GM19239 (cell line): ENCODE results near the gene GLIS1.

ENCODE experiments used
- DNase-seq: peaks from one replicate; pipeline ENCODE4 v3.0.0; 2011; ENCODE audit warnings: low spot score; ENCODE audit not compliant: insufficient read length
- FAIRE-seq: peaks from 2 replicates; lab custom pipeline; 2011; peaks lifted over from hg19 to GRCh38; lab: Jason Lieb, UNC

The GLIS1 gene

DNA sequence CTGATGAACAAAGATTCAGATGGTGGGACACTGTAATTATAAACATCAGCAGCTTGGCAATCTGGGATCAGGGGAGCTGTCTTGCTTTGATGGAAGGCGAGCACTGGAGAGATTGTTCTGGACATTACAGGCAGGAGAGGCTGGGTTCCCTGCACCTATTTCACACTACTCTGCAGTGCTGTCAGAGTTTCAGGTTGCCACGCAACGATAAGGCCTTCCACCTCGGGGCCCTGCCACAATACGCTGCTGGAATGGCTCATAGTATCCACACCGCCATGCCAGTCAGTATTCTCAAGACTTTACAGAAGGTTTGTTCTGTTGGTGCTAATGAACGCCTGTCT is 96.8 kb downstream of the GLIS1 start:
- no peak for DNase-seq
- no peak for FAIRE-seq

DNA sequence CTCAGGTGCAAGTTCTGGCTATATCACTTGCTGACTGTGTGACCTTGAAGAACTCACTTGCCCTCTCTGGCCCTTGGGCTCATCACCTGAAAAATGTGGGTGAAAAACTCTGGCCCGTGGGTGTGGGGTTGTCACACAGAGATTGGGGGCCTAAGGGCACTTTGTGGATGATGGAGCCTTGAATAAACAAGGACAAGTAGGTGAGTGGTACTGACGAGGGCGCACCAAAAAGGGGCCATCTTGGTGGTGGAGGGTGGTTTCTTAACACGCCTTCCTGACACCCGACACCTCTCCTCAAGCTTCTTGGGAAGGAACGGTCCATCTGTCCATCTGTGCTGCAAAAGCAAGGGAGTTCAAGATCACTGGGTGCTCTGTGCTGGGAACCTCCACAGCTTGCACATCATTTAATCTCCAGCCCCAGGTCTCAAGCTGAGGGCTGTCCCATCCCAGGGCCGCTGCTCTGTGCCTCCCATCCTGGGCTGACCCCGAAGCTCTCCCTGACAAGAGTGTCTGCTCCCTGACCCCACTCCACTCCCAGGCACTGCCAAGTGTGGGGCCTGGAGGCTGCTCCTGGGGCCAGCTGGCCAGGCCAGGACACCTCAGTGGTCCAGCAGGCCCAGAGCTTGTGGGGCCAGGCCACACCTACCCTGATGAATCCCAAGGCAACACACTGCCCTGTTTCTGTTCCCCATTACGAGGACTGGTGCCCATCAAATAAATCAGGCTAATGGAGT is 97.3 kb downstream of the GLIS1 start:
- no peak for DNase-seq
- no peak for FAIRE-seq

DNA sequence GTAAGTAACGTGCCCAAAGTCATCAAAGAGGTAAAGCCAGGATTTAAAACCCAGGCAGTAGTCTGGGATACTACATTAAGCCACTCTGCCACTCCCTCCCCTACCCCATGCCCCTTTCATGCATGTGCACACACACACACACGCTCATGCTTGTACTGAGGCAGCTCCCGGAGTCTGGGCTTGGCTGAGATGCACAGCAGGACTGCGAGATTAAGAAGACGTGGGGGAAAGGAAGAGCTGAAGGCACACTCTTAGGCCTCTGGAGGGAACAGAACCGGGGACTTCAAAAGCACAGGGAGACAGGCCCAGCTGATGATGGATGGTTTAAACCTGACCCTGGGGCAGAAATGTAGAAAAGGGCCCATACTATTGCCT is 98.3 kb downstream of the GLIS1 start:
- FAIRE-seq (no peak), DNase-seq (no peak)

DNA sequence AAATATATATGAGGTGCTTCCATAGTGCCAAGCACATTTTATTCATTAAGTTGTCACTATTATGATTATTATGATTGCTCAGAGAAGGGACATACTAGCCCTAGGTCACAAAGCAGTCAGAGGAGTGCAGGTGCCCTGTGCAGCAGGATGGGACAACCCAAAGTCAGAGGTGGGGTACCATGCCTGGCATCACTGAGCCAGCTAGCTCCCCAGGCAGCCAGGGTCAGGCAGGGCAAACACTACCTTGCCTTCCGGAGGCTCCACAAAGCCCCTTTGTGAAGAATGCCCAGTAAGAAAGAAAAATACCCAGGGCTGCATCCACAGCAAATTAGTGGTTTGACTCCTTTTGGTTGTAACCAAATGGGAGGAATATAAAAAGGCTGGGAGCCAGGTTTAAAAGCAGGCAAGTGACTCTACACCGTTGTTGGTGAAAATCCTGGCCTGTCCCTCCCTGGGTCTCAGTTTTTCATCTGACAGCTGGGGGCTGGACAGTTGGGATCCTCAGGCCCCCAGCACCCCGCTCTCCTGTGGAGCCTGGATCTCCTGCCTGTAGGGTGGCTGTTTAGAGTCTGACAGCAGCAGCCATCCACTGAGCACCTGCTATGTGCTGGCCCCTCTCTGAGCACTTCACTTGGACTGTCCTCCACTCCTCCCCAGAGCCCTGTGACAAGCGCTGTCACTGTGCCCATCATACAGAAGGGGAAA is 98.8 kb downstream of the GLIS1 start:
- DNase-seq (no peak), FAIRE-seq (no peak)

DNA sequence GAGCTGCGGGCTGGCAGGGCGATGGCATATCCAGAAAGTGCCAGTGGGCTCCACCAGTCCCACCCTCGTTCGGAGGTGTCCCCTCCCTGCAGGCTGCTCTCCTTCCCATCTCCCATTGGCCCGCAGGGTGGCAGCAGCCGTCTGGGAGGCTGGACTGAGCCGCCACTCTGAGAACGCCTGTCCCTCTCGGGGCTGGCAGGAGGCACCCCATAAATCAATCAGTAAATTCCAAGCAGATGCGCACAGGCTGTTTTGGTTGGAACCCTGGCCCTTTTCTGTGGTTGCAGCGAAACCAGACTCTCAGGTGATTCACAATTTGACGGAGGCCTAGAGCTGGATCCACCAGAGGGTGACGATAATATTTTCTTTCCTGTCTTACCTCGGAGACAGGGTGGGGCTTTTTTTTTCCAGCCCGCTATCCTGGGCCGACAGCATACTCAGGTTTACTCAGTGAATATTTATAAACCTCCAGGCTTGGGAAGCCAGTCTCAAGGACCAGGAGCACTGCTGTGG is 99.7 kb downstream of the GLIS1 start:
- FAIRE-seq (no peak), DNase-seq (no peak)

DNA sequence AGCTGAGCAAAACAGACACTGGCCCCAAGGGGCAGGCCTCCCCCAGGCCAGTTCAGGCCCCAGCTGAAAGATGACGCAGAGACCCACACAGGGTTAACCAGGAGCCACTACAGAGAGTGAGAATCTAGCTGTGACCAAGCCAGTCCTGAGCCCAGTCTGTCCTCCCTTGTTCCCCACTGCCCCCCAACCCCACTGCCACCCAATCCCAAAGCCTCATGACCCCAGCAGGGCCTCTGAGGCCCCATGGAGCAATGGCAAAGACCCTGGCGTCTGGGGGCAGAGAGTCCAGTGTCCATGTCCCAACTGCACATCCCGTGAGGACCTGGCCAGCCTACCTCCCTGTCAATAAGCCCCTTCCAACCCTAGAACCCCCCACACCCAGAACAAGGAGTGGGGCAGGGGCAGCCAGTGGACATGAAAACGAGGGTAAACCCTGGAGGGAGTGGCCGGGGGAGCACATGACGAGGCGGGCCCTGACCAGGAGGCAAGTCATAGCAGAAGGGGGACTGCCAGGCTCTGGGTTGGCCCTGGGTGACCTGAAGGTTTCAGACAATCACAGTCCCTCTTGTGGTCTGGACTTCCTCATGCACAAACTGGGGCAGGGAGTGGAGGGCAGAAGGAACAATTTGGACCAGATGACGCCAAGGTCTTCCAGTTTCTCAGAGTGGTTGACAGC is 100.5 kb downstream of the GLIS1 start:
- DNase-seq (no peak), FAIRE-seq (no peak)

DNA sequence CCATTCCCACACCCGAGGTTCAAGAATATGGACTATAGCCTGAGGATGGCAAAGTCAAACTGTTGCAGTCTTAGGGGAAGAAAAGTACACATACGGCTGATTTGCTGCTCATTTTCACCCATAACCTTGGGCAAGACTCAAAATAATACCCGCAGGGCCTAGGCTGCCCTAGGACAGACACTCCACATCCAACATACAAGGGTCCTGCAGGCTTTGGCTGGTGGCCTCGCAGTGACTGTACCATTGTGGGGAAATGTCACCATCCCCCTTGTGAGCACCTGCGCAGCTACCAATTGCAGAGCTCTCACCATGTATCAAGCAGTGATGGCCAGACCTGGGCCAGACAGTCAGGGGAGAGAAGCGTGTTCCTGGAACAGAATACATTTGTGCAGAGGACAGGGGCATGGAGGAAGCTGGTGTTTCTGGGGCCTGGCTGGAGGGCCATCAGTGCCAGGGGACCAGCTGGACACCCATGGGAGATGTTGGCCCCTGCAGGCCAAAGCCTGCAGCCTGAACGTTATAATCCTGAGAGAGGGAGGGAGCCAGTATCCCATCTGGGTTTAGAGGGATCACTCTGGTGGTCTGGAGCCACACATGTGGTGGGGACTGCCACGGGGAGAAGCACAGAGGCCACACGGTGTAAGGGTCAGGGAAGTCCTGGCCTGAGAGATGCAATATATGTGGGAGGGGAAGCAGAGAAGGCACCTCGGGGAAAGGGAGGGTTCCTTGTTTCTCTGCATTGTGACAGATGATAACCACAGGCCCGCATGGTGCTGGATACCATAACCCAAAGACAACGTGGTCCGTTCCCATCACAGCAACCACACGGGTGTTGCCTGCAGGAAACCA is 101.2 kb downstream of the GLIS1 start:
- FAIRE-seq (no peak), DNase-seq (no peak)

DNA sequence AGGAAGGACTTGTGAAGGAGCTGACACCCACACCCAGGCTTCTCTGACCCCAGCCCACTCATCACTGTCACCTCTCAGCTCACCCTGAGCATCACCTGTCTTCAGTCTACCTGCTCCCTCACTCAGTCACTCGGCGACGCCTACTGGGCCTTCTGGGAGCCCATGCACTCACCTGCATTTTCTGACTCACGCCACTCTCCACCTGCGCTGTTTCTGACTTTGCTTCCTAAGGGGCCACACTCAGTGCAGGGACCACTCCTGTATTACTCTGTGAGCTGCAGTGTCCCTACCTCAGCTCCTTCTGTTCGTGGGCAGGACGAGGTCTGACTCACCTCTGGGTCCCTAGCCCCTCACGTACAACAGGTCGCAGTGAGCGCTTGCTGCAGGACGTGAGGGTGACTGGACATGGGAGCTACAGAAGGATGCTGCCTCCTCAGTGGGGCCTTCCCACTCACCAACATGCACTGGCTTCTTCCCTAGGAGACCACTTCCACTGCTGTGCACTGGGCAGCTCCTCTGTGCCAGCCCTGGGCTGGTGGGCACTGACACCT is 102.3 kb downstream of the GLIS1 start:
- DNase-seq: no peak

DNA sequence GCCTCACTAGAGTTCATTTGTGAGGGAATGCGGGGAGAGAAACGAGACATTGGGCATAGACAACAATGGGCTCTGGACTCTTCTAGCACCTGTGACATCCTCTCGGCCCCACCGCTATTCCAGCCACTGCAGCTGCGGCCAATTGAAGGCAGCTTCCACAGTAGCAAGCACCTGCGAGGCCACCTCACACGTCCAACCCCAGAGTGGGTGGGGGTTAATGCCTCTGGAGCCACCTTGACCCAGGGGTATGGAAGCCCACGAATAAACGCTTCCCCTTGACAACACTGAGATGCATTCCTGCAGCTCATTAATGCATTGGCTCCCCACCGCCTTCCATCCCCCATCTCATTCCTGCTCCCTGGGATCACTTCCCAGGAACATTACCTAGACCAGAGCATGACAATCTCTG is 104.4 kb downstream of the GLIS1 start:
- no peak for FAIRE-seq
- DNase-seq: no peak

More for the DNA sequence above, 102.3 kb downstream of the GLIS1 start:
- no peak for FAIRE-seq

DNA sequence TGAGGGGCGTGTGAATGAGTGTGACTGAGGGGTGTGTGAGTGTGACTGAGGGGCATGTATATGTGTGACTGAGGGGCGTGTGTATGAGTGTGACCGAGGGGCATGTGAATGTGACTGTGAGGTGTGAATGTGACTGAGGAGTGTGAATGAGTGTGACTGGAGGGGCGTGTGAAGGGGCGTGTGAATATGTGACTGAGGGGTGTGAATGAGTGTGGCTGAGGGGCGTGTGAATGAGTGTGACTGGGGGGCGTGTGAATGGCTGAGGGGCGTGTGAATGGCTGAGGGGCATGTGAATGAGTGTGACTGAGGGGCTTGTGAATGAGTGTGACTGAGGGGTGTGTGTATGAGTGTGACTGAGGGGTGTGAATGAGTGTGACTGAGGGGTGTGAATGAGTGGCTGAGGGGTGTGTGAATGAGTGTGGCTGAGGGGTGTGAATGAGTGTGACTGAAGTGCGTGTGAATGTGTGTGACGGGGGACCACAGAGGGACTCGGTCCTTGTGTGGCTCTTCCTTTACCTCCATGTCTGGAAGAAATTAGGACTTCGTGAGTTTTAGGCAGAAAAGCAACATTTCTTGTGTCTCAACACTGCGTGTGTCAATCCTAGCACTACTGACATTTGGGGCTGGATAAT is 105.8 kb downstream of the GLIS1 start:
- DNase-seq: no peak
- FAIRE-seq: no peak

DNA sequence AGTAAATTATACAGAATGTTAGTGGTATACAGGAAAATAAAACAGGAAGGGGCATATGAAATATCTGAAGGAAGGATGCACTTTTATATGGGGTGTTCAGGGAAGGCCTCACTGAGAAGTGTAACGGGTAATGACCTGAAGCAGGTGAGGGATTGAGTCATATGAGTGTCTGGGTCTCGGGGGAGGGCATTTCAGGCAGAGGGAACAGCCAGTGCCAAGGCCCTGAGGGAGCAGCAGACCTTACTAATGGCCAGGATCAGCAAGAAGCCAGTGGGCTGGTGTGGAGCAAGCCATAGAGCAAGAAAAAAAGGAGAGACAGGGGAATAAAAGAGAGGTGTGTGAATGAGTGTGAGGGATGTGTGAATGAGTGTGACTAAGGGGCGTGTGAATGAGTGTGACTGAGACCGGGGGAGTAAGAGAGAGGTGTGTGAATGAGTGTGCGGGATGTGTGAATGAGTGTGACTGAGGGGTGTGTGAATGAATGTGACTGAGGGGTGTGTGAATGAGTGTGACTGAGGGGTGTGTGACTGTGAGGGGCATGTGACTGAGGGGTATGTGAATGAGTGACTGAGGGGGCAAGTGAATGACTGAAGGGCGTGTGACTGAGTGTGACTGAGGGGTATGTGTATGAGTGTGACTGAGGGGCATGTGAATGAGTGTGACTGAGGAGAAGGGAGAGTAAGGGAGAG is 107.2 kb downstream of the GLIS1 start:
- no peak for DNase-seq
- no peak for FAIRE-seq

DNA sequence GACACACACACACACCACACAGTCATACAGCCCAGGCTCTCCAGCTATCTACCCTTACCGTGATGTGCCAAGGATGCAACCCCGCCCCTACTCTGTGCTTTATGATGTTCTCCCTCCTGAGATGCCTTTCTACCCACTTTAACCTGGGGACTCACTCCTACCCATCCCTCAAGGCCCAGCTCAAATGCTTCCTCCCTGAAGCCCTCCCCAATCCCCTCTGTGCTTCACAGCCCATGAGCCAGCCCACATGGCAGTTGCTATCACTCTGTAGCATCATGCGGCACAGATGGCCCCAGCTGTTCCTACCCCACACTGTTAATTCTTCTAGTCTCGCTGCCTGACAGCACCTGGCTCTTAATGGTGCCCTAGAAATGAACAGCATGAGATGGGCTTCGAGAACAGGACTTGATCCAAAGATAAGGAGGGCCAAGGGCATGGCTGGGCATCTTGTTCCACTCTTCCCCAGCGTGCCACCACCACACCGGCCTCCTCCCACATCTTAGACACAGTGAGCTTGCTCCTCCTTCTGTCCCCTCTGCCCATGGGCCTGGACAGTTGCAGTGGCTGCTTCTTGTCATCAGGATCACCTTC is 109.8 kb downstream of the GLIS1 start:
- DNase-seq (no peak), FAIRE-seq (no peak)

DNA sequence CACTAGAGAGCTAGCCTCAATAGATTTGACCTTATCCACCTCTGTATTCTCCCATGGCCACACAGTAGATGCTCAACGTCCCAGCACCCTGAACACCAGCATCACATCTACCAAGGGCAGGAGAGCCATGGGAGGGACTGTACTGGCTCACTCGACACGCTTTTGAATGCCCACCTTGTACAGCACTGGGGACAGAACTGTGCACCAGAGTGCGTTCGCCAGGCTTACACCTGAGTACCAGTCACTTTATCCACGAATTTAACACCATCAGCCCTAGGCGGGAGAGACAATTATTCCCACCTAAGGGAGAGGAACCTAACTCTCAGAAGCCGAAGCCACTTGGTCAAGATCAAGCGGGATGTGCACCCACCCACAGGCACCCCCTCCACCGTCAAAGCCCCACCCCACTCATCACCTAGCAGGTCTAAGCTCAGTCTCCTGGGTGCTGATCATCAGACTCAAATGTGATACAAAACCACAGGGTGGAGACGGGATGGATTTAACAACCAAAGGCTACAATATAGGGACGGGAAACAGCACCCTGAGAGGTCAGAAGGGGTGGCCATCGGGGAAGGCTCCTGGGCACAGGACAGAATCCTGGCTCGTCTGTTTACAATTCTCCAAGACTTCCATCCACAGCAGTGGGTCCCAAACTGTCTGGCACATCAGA is 110.5 kb downstream of the GLIS1 start:
- no peak for FAIRE-seq

DNA sequence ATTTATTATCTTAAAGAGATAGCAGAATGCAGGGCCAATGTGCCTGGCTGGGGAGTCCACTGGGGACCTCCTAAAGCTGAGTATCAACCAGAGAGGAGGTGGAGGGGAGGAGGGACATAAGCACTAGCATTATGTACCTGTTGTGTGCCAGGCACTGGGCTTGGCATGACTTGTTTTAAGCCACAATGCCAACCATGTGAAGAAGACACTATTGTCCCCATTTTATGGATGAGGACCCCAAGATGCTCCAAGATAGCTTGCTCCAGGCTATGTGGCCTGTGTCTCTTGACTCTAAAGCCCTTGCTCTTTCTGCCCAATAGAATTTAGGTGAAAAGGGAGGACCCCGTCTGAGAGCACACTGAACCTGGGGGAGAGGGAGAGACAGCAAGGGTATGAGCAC is 111.3 kb downstream of the GLIS1 start:
- DNase-seq: no peak
- FAIRE-seq: no peak

More for the DNA sequence above, 110.5 kb downstream of the GLIS1 start:
- DNase-seq: no peak

DNA sequence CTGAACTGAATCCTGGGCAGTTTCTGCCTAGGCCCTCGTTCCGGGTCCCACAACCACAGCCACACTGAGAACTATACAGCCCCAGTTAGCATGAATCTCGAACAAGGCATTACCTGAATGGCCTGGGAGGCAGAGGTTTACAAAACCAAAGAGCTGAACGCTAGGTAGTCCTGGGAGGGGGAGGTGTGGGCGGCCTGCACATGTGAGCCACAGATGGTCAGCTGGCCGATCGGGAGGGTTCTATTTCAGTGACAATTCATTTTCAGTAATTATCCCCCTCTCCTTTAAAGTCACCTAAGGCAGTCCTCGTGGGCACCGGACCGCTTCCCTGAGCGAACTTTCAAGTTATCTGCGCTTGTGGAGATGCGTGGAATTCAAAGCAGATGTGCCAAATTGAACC is 111.9 kb downstream of the GLIS1 start:
- DNase-seq (no peak), FAIRE-seq (no peak)

DNA sequence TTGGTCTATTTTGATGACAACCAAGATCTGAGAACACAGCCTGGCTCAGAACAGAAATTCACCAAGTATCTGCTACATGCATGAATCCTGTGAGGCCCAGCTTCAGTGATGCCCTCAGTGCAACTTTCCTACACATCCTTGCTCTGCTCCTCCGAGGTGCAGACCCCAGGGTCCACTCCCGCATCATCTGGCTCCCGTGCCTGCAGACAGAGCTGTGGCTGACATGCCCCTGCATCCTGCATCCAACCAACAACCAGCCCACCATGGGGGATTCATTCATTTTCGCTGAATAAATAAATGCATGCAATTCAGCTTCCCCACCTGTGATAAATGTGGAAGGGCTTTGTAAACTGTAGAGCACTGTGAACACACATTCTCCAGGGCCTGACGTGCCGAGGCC is 112.3 kb downstream of the GLIS1 start:
- FAIRE-seq (no peak), DNase-seq (no peak)

DNA sequence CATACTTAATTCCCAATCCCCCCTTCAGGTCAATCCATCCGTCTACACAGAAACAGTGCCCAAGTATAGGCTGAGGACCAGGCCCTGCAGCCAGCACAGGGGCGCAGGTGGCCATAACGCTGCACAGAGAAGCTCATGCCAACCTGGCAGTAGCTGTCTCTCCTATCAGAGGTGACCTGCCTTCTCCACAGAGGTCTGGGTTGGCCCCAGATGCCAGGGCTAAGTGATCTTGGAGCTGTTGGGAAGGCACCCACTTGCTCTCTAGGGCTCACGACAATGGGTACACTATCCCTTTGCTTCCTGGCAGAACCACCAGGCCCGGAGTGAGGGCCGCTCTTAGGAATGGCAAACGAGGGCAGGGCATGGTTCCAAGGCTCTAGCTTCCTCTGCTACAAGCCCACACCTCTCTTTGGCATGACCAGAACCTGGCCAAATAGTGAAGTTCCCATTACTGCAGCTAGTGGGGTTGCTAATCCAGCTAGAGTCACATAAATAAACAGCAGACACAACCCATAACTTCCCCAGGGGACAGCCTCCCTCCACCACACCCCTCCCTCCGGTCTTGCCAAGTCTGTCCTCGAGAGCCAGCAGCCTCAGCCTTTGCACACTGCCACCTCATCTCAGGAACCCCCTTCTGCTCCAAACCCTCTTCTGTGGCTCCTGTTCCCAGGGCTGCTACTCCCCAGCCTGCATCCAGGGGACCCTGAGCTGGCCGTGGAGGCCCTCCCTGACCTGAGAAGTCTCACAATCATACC is 113.0 kb downstream of the GLIS1 start:
- DNase-seq (no peak), FAIRE-seq (no peak)

DNA sequence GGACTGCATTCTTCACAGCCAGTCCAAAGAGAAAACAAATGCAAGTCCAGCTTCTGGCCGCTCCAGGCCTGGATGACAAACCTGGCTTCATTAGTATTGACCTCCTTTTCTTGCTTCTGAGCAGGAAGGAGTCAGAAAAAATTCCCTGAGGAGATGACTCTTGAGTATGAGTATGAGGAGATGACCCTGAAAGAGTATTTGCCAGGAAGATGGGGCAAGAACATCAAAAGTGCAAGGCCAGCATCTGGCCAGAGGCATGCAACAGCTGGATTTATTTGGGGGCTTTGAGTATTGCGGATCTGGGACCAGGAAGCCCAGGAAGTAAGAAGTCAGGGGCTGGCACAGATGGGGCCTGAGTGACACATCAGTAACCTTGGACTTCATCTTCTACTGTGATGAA is 113.9 kb downstream of the GLIS1 start:
- DNase-seq: no peak
- no peak for FAIRE-seq
